ENCODE measurements around the gene PPP5C. TPM values are rescaled to one million over a fixed set of nuclear protein-coding genes. Genes with fewer than 3 reads are reported as not detected.
"Not testable (repeated sequence)": the region's sequence is repeated elsewhere in the genome, so short reads cannot be mapped to it uniquely, and the experiment has no call there.

Gene PPP5C
- total and polyA plus RNA-seq, 2 experiments from 2014 or later = 120 to 130 TPM

DNA sequence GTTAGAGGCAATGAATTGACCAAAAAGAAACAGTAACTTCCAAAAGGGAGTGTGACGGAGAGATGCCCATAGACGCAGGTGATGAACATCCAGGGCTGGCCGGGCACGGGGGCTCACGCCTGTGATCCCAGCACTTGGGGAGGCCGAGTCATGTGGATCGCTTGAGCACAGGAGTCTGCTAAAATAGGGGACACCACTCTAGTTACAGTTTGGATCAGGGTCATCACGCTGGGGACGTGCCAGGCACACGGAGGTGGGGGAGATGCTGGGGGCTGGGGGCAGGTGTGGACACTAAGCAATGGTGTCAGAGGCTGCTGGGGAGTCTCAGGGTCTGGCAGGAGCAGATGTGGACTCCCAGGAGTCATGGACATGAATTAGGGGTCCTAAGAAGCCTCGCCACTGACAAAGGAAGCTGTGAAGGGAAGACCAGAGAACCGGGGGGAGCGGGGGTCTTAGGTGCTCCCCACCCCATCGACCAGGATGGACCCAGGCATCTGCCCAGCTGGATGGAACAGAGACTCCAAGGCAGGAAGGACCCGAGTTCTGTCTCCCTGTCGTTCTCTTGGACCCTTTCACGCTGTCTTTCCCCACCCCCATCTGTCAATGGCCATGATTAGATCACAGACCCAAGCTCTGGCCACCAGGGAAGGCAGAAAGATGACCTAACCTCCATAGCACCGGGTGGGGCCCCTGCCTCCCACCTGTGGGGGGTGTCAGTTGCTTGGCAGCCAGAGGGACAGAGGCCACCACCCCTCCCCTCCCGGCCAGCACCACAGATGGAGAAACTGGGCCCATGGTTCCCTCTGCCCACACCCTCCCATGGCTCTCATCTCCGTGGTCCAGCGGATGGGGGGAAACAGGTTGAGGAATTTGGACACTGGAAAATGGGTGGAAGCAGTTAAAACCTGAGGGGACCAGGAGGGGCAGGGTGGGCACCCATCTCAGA is 46.8 kb downstream of the PPP5C start:
- Histone ChIP-seq H3K27ac (peak overlapping the region; percentile 72), H3K27me3 (no peaks in the 10 kb centered on the region), H3K36me3 (peaks cover 17% of the 10 kb centered on the region), H3K4me1 (ENCODE audit: low read depth) (no peaks in the 10 kb centered on the region), H3K9me3 (ENCODE audit: low read depth) (no peaks in the 10 kb centered on the region), H3K4me3 (no peak overlapping the region)
- TF ChIP-seq, protein P1, sequence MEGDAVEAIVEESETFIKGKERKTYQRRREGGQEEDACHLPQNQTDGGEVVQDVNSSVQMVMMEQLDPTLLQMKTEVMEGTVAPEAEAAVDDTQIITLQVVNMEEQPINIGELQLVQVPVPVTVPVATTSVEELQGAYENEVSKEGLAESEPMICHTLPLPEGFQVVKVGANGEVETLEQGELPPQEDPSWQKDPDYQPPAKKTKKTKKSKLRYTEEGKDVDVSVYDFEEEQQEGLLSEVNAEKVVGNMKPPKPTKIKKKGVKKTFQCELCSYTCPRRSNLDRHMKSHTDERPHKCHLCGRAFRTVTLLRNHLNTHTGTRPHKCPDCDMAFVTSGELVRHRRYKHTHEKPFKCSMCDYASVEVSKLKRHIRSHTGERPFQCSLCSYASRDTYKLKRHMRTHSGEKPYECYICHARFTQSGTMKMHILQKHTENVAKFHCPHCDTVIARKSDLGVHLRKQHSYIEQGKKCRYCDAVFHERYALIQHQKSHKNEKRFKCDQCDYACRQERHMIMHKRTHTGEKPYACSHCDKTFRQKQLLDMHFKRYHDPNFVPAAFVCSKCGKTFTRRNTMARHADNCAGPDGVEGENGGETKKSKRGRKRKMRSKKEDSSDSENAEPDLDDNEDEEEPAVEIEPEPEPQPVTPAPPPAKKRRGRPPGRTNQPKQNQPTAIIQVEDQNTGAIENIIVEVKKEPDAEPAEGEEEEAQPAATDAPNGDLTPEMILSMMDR (IDR thresholded peaks at IDR 0.05; ENCODE audit: low read depth, low read length) = no peak
- no peak for DNase-seq (ENCODE audit: low read depth in 1 of 2, low spot score in 1 of 2)

DNA sequence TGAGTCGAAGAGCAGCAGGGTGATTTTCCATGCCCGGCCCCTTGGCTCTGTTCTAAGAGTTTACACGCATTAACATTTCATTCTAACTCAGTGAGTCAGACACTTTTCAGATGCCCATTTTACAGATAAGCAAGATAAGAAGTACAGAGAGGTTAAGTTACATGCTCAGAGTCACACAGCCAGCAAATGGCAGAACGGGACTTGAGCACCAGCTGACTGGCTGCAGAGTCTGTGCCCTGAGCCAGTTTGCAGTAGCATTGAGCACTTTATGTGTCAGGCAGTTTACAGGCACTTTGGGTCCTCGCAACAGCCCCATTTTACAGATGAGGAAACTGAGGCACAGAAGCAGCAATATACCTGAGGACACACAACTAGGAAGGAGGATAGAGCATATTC is 47.5 kb downstream of the PPP5C start:
- H3K4me1 ChIP-seq (ENCODE audit: low read depth) = no peaks in the 10 kb centered on the region

DNA sequence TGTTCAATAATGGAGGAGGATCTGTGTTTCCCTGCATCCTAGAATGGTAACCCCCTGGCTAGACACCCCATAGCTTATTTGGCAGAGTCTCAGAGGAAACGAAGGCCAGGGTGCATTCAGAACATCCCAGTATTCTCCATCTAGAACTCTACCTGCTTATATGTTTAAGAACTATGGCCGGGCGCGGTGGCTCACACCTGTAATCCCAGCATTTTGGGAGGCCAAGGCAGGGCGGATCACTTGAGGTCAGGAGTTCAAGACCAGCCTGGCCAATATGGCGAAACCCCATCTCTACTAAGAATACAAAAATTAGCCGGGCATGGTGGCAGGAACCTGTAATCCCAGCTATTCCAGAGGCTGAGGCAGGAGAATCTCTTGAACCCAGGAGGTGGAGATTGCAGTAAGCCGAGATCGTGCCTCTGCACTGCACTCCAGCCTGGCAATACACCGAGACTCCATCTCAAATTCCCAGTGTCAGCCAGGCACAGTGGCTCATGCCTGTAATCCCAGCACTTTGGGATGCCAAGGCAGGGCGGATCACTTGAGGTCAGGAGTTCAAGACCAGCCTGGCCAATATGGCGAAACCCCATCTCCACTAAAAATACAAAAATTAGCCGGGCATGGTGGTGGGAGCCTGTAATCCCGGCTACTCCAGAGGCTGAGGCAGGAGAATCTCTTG is 51.1 kb downstream of the PPP5C start:
- not testable (repeated sequence) for H3K9me3 ChIP-seq (ENCODE audit: low read depth); H3K36me3 ChIP-seq; H3K4me1 ChIP-seq (ENCODE audit: low read depth); DNase-seq (ENCODE audit: low read depth in 1 of 2, low spot score in 1 of 2); H3K27ac ChIP-seq; H3K27me3 ChIP-seq; H3K4me3 ChIP-seq

More for the DNA sequence above, 47.5 kb downstream of the PPP5C start:
- H3K4me3 ChIP-seq = no peak overlapping the region
- TF ChIP-seq, protein P1 (IDR thresholded peaks at IDR 0.05; ENCODE audit: low read depth, low read length) = no peak
- no peak overlapping the region for H3K27ac ChIP-seq
- H3K27me3 ChIP-seq = no peaks in the 10 kb centered on the region
- H3K36me3 ChIP-seq = peaks cover 13% of the 10 kb centered on the region
- DNase-seq (ENCODE audit: low read depth in 1 of 2, low spot score in 1 of 2) = peak in 1 of 2 donors; percentile 31
- no peaks in the 10 kb centered on the region for H3K9me3 ChIP-seq (ENCODE audit: low read depth)

DNA sequence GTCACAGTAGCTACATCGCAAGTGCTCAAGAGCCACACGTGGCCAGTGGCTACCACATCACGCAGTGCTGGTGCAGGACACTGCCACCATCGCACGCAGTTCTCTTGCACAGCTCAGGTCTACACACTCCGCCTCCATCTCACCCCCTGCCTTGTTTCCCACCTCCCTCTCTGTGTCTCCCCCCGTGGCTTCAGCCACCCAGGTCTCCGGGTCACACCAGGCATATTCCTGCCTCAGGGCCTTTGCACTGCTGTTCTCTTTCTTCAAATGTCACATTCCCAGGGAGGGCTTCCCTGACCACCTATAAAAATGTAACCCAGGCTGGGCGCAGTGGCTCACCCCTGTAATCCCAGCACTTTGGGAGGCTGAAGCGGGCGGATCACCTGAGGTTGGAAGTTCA is 55.8 kb downstream of the PPP5C start:
- no peaks in the 10 kb centered on the region for H3K27me3 ChIP-seq
- H3K4me3 ChIP-seq = no peak overlapping the region
- TF ChIP-seq, protein P1 (IDR thresholded peaks at IDR 0.05; ENCODE audit: low read depth, low read length) = no peak
- no peak for DNase-seq (ENCODE audit: low read depth in 1 of 2, low spot score in 1 of 2)
- peaks cover 17% of the 10 kb centered on the region for H3K4me1 ChIP-seq (ENCODE audit: low read depth)
- no peaks in the 10 kb centered on the region for H3K36me3 ChIP-seq
- no peaks in the 10 kb centered on the region for H3K9me3 ChIP-seq (ENCODE audit: low read depth)
- no peak overlapping the region for H3K27ac ChIP-seq

DNA sequence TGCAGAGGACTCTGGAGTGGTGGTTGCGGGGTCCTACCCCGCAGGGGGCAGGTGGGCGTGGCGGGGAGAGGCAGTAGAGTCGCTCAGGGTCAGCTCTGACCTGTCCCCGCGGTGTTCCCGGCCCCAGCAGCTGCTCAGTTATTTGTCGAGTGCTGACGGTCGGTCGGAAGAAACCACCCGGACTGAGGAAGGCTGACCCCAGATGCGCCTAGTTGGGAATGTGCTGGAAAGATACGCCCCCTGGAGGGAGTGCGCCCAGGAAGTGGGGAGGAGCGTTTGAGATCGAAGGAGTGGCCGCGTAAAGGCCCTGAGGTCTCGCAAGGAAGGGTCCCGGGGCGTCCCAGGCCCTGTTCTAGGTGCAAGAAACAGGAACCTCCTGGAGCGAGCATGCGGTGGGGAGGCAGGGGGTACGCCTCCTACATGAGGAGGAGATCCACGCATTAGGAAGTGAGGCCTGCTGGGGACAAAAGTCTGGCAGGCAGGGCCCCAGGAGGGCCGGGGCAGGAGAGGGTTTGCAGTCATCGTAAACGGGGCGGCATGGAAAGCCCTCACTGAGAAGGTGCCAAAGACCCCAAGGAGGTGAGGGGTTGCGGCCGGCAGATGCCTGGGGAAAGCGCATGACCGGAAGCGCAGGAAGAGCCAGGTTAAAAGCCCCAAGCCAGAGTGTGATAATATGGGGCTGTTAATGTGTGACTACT is 57.3 kb downstream of the PPP5C start:
- Histone ChIP-seq H3K27ac (peak overlapping the region; percentile 36), H3K27me3 (no peaks in the 10 kb centered on the region), H3K4me3 (peak overlapping the region; percentile 7), H3K4me1 (ENCODE audit: low read depth) (peaks cover 25% of the 10 kb centered on the region), H3K36me3 (no peaks in the 10 kb centered on the region), H3K9me3 (ENCODE audit: low read depth) (no peaks in the 10 kb centered on the region)
- peak; percentile 76 for DNase-seq (ENCODE audit: low read depth in 1 of 2, low spot score in 1 of 2)
- TF ChIP-seq, protein P1 (IDR thresholded peaks at IDR 0.05; ENCODE audit: low read depth, low read length) = peak; percentile 56
